ENCODE results near the gene ACRBP.

DNA sequence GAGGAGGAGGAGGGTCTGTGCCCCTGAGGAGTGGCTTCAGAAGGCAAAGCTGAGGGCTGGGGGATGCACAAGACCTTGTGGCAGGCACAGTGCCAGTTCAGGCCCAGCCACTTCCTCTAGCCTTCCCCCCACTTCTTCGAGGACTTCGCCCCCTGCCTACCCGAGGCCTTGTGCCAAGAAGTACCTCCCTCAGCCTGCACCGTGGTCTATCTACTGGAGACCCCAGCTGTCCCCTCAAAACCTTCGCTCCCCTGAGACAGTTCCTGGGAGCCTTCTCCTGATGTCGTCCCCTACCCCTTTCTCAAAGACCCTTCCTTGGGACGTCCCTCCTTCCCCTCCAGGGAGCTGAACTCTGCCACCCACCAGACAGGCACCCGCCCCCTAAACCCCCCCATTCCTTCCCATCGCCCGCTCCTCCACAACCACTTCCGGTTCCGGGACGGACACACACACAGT is 41.3 kb upstream of the ACRBP start:
- TF ChIP-seq, protein P1, sequence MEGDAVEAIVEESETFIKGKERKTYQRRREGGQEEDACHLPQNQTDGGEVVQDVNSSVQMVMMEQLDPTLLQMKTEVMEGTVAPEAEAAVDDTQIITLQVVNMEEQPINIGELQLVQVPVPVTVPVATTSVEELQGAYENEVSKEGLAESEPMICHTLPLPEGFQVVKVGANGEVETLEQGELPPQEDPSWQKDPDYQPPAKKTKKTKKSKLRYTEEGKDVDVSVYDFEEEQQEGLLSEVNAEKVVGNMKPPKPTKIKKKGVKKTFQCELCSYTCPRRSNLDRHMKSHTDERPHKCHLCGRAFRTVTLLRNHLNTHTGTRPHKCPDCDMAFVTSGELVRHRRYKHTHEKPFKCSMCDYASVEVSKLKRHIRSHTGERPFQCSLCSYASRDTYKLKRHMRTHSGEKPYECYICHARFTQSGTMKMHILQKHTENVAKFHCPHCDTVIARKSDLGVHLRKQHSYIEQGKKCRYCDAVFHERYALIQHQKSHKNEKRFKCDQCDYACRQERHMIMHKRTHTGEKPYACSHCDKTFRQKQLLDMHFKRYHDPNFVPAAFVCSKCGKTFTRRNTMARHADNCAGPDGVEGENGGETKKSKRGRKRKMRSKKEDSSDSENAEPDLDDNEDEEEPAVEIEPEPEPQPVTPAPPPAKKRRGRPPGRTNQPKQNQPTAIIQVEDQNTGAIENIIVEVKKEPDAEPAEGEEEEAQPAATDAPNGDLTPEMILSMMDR (IDR thresholded peaks at IDR 0.05): no peak
- TF ChIP-seq POLR2AphosphoS5 (IDR thresholded peaks at IDR 0.05) (peak in 1 of 2 donors; percentile 2), POLR2A (IDR thresholded peaks at IDR 0.05; ENCODE audit: low read depth) (no peak)

All from esophagus muscularis mucosa (tissue), 3 donors.